Right cardiac atrium (tissue), 5 donors: ENCODE data around the gene TAAR2. TPM values are rescaled to one million over a fixed set of nuclear protein-coding genes. Genes with fewer than 3 reads are reported as not detected.

ENCODE experiments used
- ATAC-seq, 2 donors: fragments of 200-7000 bp; cut with Tn5 transposase; one replicate each; pipeline versions ENCODE4 v1.8.0 to v1.9.1; 2020; ENCODE audit warnings: moderate library complexity in 2 of 2, mild to moderate bottlenecking in 1 of 2
- DNase-seq, 3 donors: peaks; one replicate each; pipeline ENCODE4 v3.0.0-alpha.2; 2020
- H3K27ac ChIP-seq: one replicate; pipeline ENCODE4 v1.5.1; 2013; ENCODE audit warnings: mild to moderate bottlenecking, low read length, control low read depth, moderate library complexity
- H3K27me3 ChIP-seq: one replicate; pipeline ENCODE4 v1.6.1; 2013; ENCODE audit not compliant: control insufficient read depth, insufficient read depth
- H3K4me1 ChIP-seq: one replicate; pipeline ENCODE4 v1.6.1; 2013; ENCODE audit warnings: low read length; ENCODE audit not compliant: control insufficient read depth, insufficient read depth
- H3K4me3 ChIP-seq: one replicate; pipeline ENCODE4 v1.5.1; 2013; ENCODE audit warnings: low read length, control low read depth
- H3K9me3 ChIP-seq: one replicate; pipeline ENCODE4 v1.6.1; 2013; ENCODE audit warnings: low read length; ENCODE audit not compliant: control insufficient read depth
- WGBS: extraction: QIAGEN DNeasy Blood & Tissue Kit; methylation state at CpG from one replicate; pipeline ENCODE4 v1.1.7; 2013; 5-methylcytosine and 5-hydroxymethylcytosine counted together
- intact Hi-C, 4 donors: fragments of 100-400 bp; cut with DNase I; formaldehyde crosslinking; loops; one replicate each; pipeline versions ENCODE4 v1.11.0 to v1.14.0; 2022 to 2023
- polyA plus RNA-seq: library from polyadenylated mRNA; stranded (reverse); fragments of 200-250 nt; gene quantifications from one replicate; pipeline ENCODE4 v1.2.3, GENCODE V29; 2013
- total RNA-seq, 4 donors: library from RNA; stranded (reverse); fragmentation: NEBNext Ultra II Directional; extraction: Animal tissue kit (Norgen Biotek cat#: 25700); gene quantifications; one replicate each; pipeline ENCODE4 v1.2.1, GENCODE V29; 2021
- donor health status: healthy with polysubstance abuse.
- donor health status: DM: no; HTN: yes; CAD: no.
- donor health status: DM: no; HTN: no; CAD: no.
- donor health status: DM: no; HTN: yes; CAD: no; lungs with severe emphysema.
- donor health status: DM: yes; HTN: yes; CAD: no.

TAAR2 gene
- total and polyA plus RNA-seq, 5 donors = not detected

- Histone ChIP-seq H3K27me3 (no peaks in the 10 kb centered on the region), H3K4me1 (no peaks in the 10 kb centered on the region), H3K27ac (no peak overlapping the region), H3K4me3 (no peak overlapping the region), H3K9me3 (no peaks in the 10 kb centered on the region)
- intact Hi-C loops = no loop called here
- WGBS = 72% methylated on average over 1 of the region's 1 CpG
- no peak for ATAC-seq
- no peak for DNase-seq
Measured at GRCh38 chr6:132584698-132585097, 39.4 kb downstream of the TAAR2 start.

GRCh38 chr6:132571774-132572173, 52.3 kb downstream of the TAAR2 start:
- no peak for DNase-seq
- H3K4me1 ChIP-seq = no peaks in the 10 kb centered on the region
- intact Hi-C loops = no loop called here
- H3K9me3 ChIP-seq = no peaks in the 10 kb centered on the region
- no peak overlapping the region for H3K4me3 ChIP-seq
- H3K27ac ChIP-seq = no peak overlapping the region
- H3K27me3 ChIP-seq = no peaks in the 10 kb centered on the region
- no peak for ATAC-seq

GRCh38 chr6:132570221-132570777, 53.8 kb downstream of the TAAR2 start, which contains the start of gene TAAR6:
Gene TAAR6 (plus strand): TSS chr6:132570322. CDS start chr6:132570322, 0 bp downstream.
- Histone ChIP-seq H3K4me3 (no peak within 1 kb of the TSS), H3K27me3 (no peaks in the 10 kb centered on the region), H3K4me1 (no peaks in the 10 kb centered on the region), H3K9me3 (no peaks in the 10 kb centered on the region), H3K27ac (no peak within 1 kb of the TSS)
- intact Hi-C loops = no loop called here
- WGBS = 71% methylated on average over 15 of the region's 15 CpGs
- ATAC-seq (no peak), DNase-seq (no peak)

GRCh38 chr6:132569170-132569569, 54.9 kb downstream of the TAAR2 start:
- DNase-seq = no peak
- no peaks in the 10 kb centered on the region for H3K9me3 ChIP-seq
- H3K4me1 ChIP-seq = no peaks in the 10 kb centered on the region
- WGBS = 47% methylated on average over 4 of the region's 4 CpGs
- ATAC-seq = no peak
- H3K27me3 ChIP-seq = no peaks in the 10 kb centered on the region
- H3K4me3 ChIP-seq = no peak overlapping the region
- intact Hi-C loops = no loop called here
- no peak overlapping the region for H3K27ac ChIP-seq

- H3K4me3 ChIP-seq = no peak overlapping the region
- H3K27ac ChIP-seq = no peak overlapping the region
- no peaks in the 10 kb centered on the region for H3K9me3 ChIP-seq
- intact Hi-C loops = no loop called here
- ATAC-seq (no peak), DNase-seq (no peak)
- WGBS = 54% methylated on average over 6 of the region's 6 CpGs
- H3K4me1 ChIP-seq = no peaks in the 10 kb centered on the region
- H3K27me3 ChIP-seq = no peaks in the 10 kb centered on the region
Measured at GRCh38 chr6:132568611-132569010, 55.5 kb downstream of the TAAR2 start.

GRCh38 chr6:132567566-132567965, 56.5 kb downstream of the TAAR2 start:
- WGBS = 73% methylated on average over 1 of the region's 1 CpG
- Histone ChIP-seq H3K4me3 (no peak overlapping the region), H3K4me1 (no peaks in the 10 kb centered on the region), H3K9me3 (no peaks in the 10 kb centered on the region), H3K27ac (no peak overlapping the region), H3K27me3 (no peaks in the 10 kb centered on the region)
- ATAC-seq = no peak
- intact Hi-C loops = no loop called here
- no peak for DNase-seq

Other genes starting within 250 kb of the TAAR2 start
- 1 to 10 TPM; 1.1 to 2.4 (median 2.0) TPM for gene MOXD1, start 222.8 kb downstream of the TAAR2 start, total RNA-seq
- 1.2 TPM for gene MOXD1, start 222.8 kb downstream of the TAAR2 start, polyA plus RNA-seq
- gene STX7, start 111.2 kb downstream of the TAAR2 start, total RNA-seq = 10 to 100 TPM; 45.6 to 69.7 (median 62.3) TPM
- gene STX7, start 111.2 kb downstream of the TAAR2 start, polyA plus RNA-seq = 14.2 TPM
- not detected for gene TAAR9, start 86.0 kb downstream of the TAAR2 start, total RNA-seq
- not detected for gene TAAR9, start 86.0 kb downstream of the TAAR2 start, polyA plus RNA-seq
- gene TAAR8, start 71.6 kb downstream of the TAAR2 start, total RNA-seq = not detected
- not detected for gene TAAR8, start 71.6 kb downstream of the TAAR2 start, polyA plus RNA-seq
- gene TAAR6, start 54.0 kb downstream of the TAAR2 start, total RNA-seq = not detected
- gene TAAR6, start 54.0 kb downstream of the TAAR2 start, polyA plus RNA-seq = not detected
- gene TAAR5, start 34.5 kb downstream of the TAAR2 start, total RNA-seq = not detected
- not detected for gene TAAR5, start 34.5 kb downstream of the TAAR2 start, polyA plus RNA-seq
- gene TAAR1, start 34.9 kb upstream of the TAAR2 start, total RNA-seq = not detected
- not detected for gene TAAR1, start 34.9 kb upstream of the TAAR2 start, polyA plus RNA-seq
- gene VNN1, start 89.8 kb upstream of the TAAR2 start, total RNA-seq = under 1 TPM; 0.23 to 0.80 (median 0.69) TPM
- gene VNN1, start 89.8 kb upstream of the TAAR2 start, polyA plus RNA-seq = 0.29 TPM
- gene VNN2, start 133.6 kb upstream of the TAAR2 start, total RNA-seq = 1 to 10 TPM in 3 of 4 donors, under 1 TPM in 1; 0.71 to 2.7 (median 2.2) TPM
- 0.59 TPM for gene VNN2, start 133.6 kb upstream of the TAAR2 start, polyA plus RNA-seq
- 1 to 10 TPM; 4.5 to 5.9 (median 5.3) TPM for gene SLC18B1, start 174.4 kb upstream of the TAAR2 start, total RNA-seq
- 3.1 TPM for gene SLC18B1, start 174.4 kb upstream of the TAAR2 start, polyA plus RNA-seq
- gene RPS12, start 190.3 kb upstream of the TAAR2 start, total RNA-seq = 100 to 1,000 TPM; 554 to 686 (median 627) TPM
- 1,063 TPM for gene RPS12, start 190.3 kb upstream of the TAAR2 start, polyA plus RNA-seq